Smooth muscle cell (in vitro differentiated cells): Measurements from ENCODE around the gene SLC38A11. TPM values are rescaled to one million over a fixed set of nuclear protein-coding genes. Genes with fewer than 3 reads are reported as not detected.
"Not testable (repeated sequence)": the region's sequence is repeated elsewhere in the genome, so short reads cannot be mapped to it uniquely, and the experiment has no call there.

Source experiments
- DNase-seq: peaks from one replicate; lab custom pipeline; 2025; ENCODE audit not compliant: unreplicated experiment; lab: John Stamatoyannopoulos, UW
- H2AFZ ChIP-seq: fragments of 200-600 bp; sonication (generic); 2 replicates; pipeline ENCODE4 v1.6.0; 2016; ENCODE audit warnings: antibody characterized with exemption, low read depth, mild to moderate bottlenecking
- H3F3A ChIP-seq: fragments of 200-600 bp; sonication (generic); 2 replicates; pipeline ENCODE4 v1.6.0; 2017; ENCODE audit warnings: antibody characterized with exemption, low read depth
- H3K27ac ChIP-seq: fragments of 200-600 bp; sonication (generic); 2 replicates; pipeline ENCODE4 v1.5.1; 2016; ENCODE audit warnings: low read depth, mild to moderate bottlenecking
- H3K27me3 ChIP-seq: fragments of 200-600 bp; sonication (generic); 2 replicates; pipeline ENCODE4 v1.6.1; 2016; ENCODE audit warnings: low read depth, mild to moderate bottlenecking
- H3K36me3 ChIP-seq: fragments of 200-600 bp; sonication (generic); 2 replicates; pipeline ENCODE4 v1.5.1; 2016; ENCODE audit warnings: low read depth
- H3K4me1 ChIP-seq: fragments of 200-600 bp; sonication (generic); 2 replicates; pipeline ENCODE4 v1.5.1; 2016; ENCODE audit warnings: low read depth
- H3K4me2 ChIP-seq: fragments of 200-600 bp; sonication (generic); 2 replicates; pipeline ENCODE4 v1.6.0; 2016; ENCODE audit warnings: mild to moderate bottlenecking
- H3K4me3 ChIP-seq: fragments of 200-600 bp; sonication (generic); 2 replicates; pipeline ENCODE4 v1.5.1; 2016; ENCODE audit warnings: mild to moderate bottlenecking
- H3K79me2 ChIP-seq: fragments of 200-600 bp; sonication (generic); 2 replicates; pipeline ENCODE4 v1.6.0; 2016; ENCODE audit warnings: low read depth, mild to moderate bottlenecking
- H3K9ac ChIP-seq: fragments of 200-600 bp; sonication (generic); 2 replicates; pipeline ENCODE4 v1.6.0; 2016; ENCODE audit warnings: low read depth
- H3K9me3 ChIP-seq: fragments of 200-600 bp; sonication (generic); replicated peaks from 2 replicates; pipeline ENCODE4 v1.5.1; 2016; ENCODE audit warnings: low read depth
- H4K20me1 ChIP-seq: fragments of 200-600 bp; sonication (generic); 2 replicates; pipeline ENCODE4 v1.6.0; 2016; ENCODE audit warnings: low read depth
- CTCF ChIP-seq: fragments of 200-600 bp; sonication (generic); IDR thresholded peaks from 2 replicates; pipeline ENCODE4 v1.5.1; 2017; ENCODE audit warnings: borderline replicate concordance, mild to moderate bottlenecking, antibody characterized with exemption; ENCODE audit not compliant: insufficient read depth, poor library complexity, severe bottlenecking
- WGBS: methylation state at CpG from one replicate; pipeline ENCODE4 v1.1.7; 2016; ENCODE audit warnings: low lambda C conversion rate; 5-methylcytosine and 5-hydroxymethylcytosine counted together
- polyA plus RNA-seq: library from polyadenylated mRNA; unstranded; fragments of >200 nt; fragmentation: Nextera tagmentation; extraction: Ambion mirVana; gene quantifications from 2 replicates; pipeline ENCODE4 v1.2.1, GENCODE V29; 2016
- total RNA-seq: library from RNA; depleted of rRNA; stranded (reverse); fragments of >200 nt; gene quantifications from 2 replicates; pipeline ENCODE4 v1.2.3, GENCODE V29; 2014

SLC38A11 gene, protein sequence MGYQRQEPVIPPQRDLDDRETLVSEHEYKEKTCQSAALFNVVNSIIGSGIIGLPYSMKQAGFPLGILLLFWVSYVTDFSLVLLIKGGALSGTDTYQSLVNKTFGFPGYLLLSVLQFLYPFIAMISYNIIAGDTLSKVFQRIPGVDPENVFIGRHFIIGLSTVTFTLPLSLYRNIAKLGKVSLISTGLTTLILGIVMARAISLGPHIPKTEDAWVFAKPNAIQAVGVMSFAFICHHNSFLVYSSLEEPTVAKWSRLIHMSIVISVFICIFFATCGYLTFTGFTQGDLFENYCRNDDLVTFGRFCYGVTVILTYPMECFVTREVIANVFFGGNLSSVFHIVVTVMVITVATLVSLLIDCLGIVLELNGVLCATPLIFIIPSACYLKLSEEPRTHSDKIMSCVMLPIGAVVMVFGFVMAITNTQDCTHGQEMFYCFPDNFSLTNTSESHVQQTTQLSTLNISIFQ
- total RNA-seq (not detected in 2 replicates), polyA plus RNA-seq (not detected in 2 replicates)

- no peaks in the 10 kb centered on the region for H3K27me3 ChIP-seq
- H3K9me3 ChIP-seq, result no peaks in the 10 kb centered on the region
- no peaks in the 10 kb centered on the region for H3K36me3 ChIP-seq
- peak within 1 kb of the TSS; percentile 33 for H3K4me2 ChIP-seq
- H3K4me3 ChIP-seq, result no peak within 1 kb of the TSS
- no peak for TF ChIP-seq CTCF
- no peak within 1 kb of the TSS for H3K27ac ChIP-seq
- no peak for DNase-seq
- no peaks in the 10 kb centered on the region for H3F3A ChIP-seq
- no peaks in the 10 kb centered on the region for H3K79me2 ChIP-seq
- 52% methylated on average over 27 of the region's 34 CpGs for WGBS
- H3K9ac ChIP-seq, result no peak within 1 kb of the TSS
- no peaks in the 10 kb centered on the region for H4K20me1 ChIP-seq
- H3K4me1 ChIP-seq, result no peaks in the 10 kb centered on the region
- H2AFZ ChIP-seq, result no peak within 1 kb of the TSS
Observed at GRCh38 chr2:164954954-164955701, at the start of gene SLC38A11. Gene SLC38A11, minus strand, starts transcription at chr2:164955525. Its CDS starts 278 bp downstream, at chr2:164955247.

DNA sequence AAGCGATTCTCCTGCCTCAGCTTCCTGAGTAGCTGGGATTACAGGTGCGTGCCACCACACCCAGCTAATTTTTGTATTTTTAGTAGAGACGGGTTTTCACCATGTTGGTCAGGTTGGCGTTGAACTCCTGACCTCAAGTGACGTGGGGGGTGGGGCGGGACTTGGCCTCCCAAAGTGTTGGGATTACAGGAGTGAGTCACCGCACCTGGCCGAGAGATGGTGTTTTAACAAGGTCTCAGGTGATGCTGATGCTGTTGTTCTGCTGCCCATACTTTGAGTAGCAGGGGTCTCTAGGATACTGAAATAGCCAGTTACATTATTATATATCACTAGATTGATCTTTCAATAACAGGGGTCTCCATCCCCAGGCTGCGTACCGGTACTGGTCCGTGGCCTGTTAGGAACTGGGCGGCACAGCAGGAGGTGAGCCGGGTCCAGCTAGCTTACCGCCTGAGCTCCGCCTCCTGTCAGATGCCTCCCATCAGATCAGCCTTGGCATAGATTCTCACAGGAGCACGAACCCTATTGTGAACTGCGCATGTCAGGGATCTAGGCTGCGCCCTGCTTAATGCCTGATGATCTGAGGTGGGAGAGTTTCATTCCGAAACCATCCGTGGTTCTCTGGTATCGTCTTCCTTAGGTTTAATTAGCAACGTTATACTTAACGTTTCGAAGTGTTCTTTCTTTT is 48.3 kb upstream of the SLC38A11 start:
- Histone ChIP-seq H3K4me1 (no peaks in the 10 kb centered on the region), H3K79me2 (no peaks in the 10 kb centered on the region), H3K27ac (no peak overlapping the region), H3K36me3 (no peaks in the 10 kb centered on the region), H3K9me3 (no peaks in the 10 kb centered on the region), H3K4me3 (no peak overlapping the region), H3F3A (no peaks in the 10 kb centered on the region), H3K4me2 (no peak overlapping the region), H3K9ac (no peak overlapping the region), H4K20me1 (no peaks in the 10 kb centered on the region), H2AFZ (no peak overlapping the region), H3K27me3 (no peaks in the 10 kb centered on the region)
- TF ChIP-seq CTCF, result no peak
- no peak for DNase-seq
- WGBS, result 87% methylated on average over 24 of the region's 24 CpGs

DNA sequence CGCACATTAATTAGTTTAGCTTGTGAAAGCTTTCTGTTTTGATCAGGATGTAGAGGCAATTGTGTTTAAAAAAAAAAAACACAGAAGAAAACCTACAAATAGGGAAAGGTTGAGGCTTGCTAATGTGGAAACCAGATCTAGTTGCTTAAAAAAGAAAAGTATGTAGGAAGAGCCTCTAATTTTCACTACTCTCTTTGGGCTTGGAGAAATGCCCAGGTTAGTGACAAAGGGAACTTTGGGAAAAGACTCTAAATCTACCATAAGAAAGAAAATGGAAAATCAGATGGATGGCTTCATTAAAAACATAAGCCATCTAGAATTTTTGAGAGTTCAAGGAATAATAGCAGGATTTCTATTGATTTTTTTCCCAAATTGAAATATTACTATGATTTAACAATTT is 47.3 kb upstream of the SLC38A11 start:
- no peak for TF ChIP-seq CTCF
- Histone ChIP-seq H3K27me3 (no peaks in the 10 kb centered on the region), H4K20me1 (no peaks in the 10 kb centered on the region), H3K27ac (no peak overlapping the region), H3K79me2 (no peaks in the 10 kb centered on the region), H3F3A (no peaks in the 10 kb centered on the region), H3K4me1 (no peaks in the 10 kb centered on the region), H3K9ac (no peak overlapping the region), H3K36me3 (no peaks in the 10 kb centered on the region), H3K4me2 (no peak overlapping the region), H3K9me3 (no peaks in the 10 kb centered on the region), H3K4me3 (no peak overlapping the region), H2AFZ (no peak overlapping the region)
- WGBS, result 96% methylated on average over 1 of the region's 1 CpG
- DNase-seq, result no peak

DNA sequence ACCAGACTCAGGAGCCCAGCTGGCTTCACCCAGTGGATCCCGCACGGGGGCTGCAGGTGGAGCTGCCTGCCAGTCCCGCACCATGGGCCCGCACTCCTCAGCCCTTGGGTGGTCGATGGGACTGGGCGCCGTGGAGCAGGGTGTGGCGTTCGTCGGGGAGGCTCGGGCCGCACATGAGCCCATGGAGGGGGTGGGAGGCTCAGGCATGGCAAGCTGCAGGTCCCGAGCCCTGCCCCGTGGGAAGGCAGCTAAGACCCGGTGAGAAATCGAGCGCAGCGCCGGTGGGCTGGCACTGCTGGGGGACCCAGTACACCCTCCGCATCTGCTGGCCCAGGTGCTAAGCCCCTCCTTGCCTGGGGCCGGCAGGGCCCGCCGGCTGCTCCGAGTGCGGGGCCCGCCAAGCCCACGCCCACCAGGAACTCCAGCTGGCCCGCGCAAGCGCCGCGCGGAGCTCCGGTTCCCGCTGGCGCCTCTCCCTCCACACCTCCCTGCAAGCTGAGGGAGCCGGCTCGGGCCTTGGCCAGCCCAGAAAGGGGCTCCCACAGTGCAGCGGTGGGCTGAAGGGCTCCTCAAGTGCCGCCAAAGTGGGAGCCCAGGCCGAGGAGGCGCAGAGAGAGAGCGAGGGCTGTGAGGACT is 39.5 kb upstream of the SLC38A11 start:
- not testable (repeated sequence) for H3K27ac ChIP-seq, H3K27me3 ChIP-seq, H2AFZ ChIP-seq, H4K20me1 ChIP-seq, DNase-seq, H3K9me3 ChIP-seq, H3K36me3 ChIP-seq, H3F3A ChIP-seq, H3K79me2 ChIP-seq, H3K9ac ChIP-seq, H3K4me1 ChIP-seq, H3K4me2 ChIP-seq, H3K4me3 ChIP-seq
- WGBS, result 97% methylated on average over 37 of the region's 43 CpGs
